OCI-LY7 (cell line): ENCODE data around the gene NSMCE3. TPM values are rescaled to one million over a fixed set of nuclear protein-coding genes. Genes with fewer than 3 reads are reported as not detected.

Experiments
- BruUV-seq: library from RNA; stranded (reverse); fragments of 400-500 nt; replicated peaks from 2 replicates; lab custom pipeline; 2021; lab: Mats Ljungman, UMichigan
- CTCF ChIA-PET: fragments of 300-600 bp; sonication (Branson Sonifier 250); formaldehyde crosslinking; loops from one replicate; lab custom pipeline; 2022; ENCODE audit warnings: antibody characterized with exemption; ENCODE audit not compliant: unreplicated experiment; lab: Charles Lee
- POLR2A ChIA-PET: fragments of 300-600 bp; sonication (Branson Sonifier 250); formaldehyde crosslinking; loops from one replicate; lab custom pipeline; 2022; ENCODE audit warnings: antibody characterized with exemption; lab: Charles Lee
- DNase-seq: peaks from one replicate; pipeline ENCODE4 v3.0.0-alpha.2; 2015; ENCODE audit warnings: low spot score
- H2AFZ ChIP-seq: fragments of 200-600 bp; sonication (generic), shearing (Covaris generic); 2 replicates; pipeline ENCODE4 v1.6.1; 2014; ENCODE audit warnings: mild to moderate bottlenecking, antibody characterized with exemption, low read length, moderate library complexity
- H3K27ac ChIP-seq: fragments of 200-600 bp; sonication (generic); 2 replicates; pipeline ENCODE4 v1.5.1; 2014; ENCODE audit warnings: mixed run types, low read depth, mild to moderate bottlenecking, moderate library complexity, low read length, inconsistent platforms; ENCODE audit not compliant: poor library complexity, severe bottlenecking
- H3K36me3 ChIP-seq: fragments of 200-600 bp; sonication (generic); 2 replicates; pipeline ENCODE4 v1.6.1; 2014; ENCODE audit warnings: mild to moderate bottlenecking, antibody characterized with exemption, low read length, moderate library complexity, mixed read lengths; ENCODE audit not compliant: insufficient read depth
- H3K4me1 ChIP-seq: fragments of 200-600 bp; sonication (generic); 2 replicates; pipeline ENCODE4 v1.5.1; 2014; ENCODE audit warnings: mild to moderate bottlenecking, low read length; ENCODE audit not compliant: insufficient read depth, poor library complexity, severe bottlenecking
- H3K4me2 ChIP-seq: fragments of 200-600 bp; sonication (generic); 2 replicates; pipeline ENCODE4 v1.6.1; 2014; ENCODE audit warnings: mild to moderate bottlenecking, low read length
- H3K4me3 ChIP-seq: fragments of 200-600 bp; sonication (generic); 2 replicates; pipeline ENCODE4 v1.5.1; 2014; ENCODE audit warnings: mild to moderate bottlenecking, low read depth, low read length; ENCODE audit not compliant: poor library complexity, severe bottlenecking
- H3K79me2 ChIP-seq: fragments of 200-600 bp; sonication (generic); 2 replicates; pipeline ENCODE4 v1.6.1; 2016; ENCODE audit warnings: low read depth, mild to moderate bottlenecking, low read length, moderate library complexity, mixed read lengths; ENCODE audit not compliant: insufficient read depth
- H3K9me2 ChIP-seq: fragments of 200-600 bp; sonication (generic); 2 replicates; pipeline ENCODE4 v1.6.1; 2016; ENCODE audit warnings: mild to moderate bottlenecking, low read length, mixed read lengths; ENCODE audit not compliant: insufficient read depth
- H3K9me3 ChIP-seq: fragments of 200-600 bp; sonication (generic); 2 replicates; pipeline ENCODE4 v1.6.1; 2014; ENCODE audit warnings: mild to moderate bottlenecking, mixed run types, low read length, mixed read lengths
- H4K20me1 ChIP-seq: fragments of 200-600 bp; sonication (generic); 2 replicates; pipeline ENCODE4 v1.6.1; 2014; ENCODE audit warnings: mild to moderate bottlenecking, antibody characterized with exemption, low read length, moderate library complexity, mixed read lengths; ENCODE audit not compliant: insufficient read depth
- EZH2phosphoT487 ChIP-seq: fragments of 200-600 bp; sonication (generic); IDR thresholded peaks from 2 replicates; pipeline ENCODE4 v1.6.1; 2018; ENCODE audit warnings: low read depth, borderline replicate concordance, mild to moderate bottlenecking, mixed run types, antibody characterized with exemption, low read length, moderate library complexity, mixed read lengths
- intact Hi-C: fragments of 100-400 bp; cut with micrococcal nuclease; formaldehyde crosslinking; loops from one replicate; pipeline ENCODE4 v1.10.0; 2022; ENCODE audit not compliant: unreplicated experiment
- total RNA-seq, 2 experiments: library from RNA; depleted of rRNA in 1 of 2; stranded (reverse); fragments of >200 nt in 1 of 2; shearing (Covaris generic) in 1 of 2; gene quantifications; 2 replicates each; pipeline ENCODE4 v1.2.3, GENCODE V29; 2014 to 2022
- TF ChIP-seq, protein P1 (sequence below): fragments of 200-600 bp; sonication (generic); conservative IDR thresholded peaks from 2 replicates; pipeline ENCODE4 v1.5.1; 2014; ENCODE audit warnings: mild to moderate bottlenecking, antibody characterized with exemption, low read length, moderate library complexity, mixed read lengths

The NSMCE3 gene
- total RNA-seq, 2 experiments from 2014 or later = 18.6 to 29.4 TPM

DNA sequence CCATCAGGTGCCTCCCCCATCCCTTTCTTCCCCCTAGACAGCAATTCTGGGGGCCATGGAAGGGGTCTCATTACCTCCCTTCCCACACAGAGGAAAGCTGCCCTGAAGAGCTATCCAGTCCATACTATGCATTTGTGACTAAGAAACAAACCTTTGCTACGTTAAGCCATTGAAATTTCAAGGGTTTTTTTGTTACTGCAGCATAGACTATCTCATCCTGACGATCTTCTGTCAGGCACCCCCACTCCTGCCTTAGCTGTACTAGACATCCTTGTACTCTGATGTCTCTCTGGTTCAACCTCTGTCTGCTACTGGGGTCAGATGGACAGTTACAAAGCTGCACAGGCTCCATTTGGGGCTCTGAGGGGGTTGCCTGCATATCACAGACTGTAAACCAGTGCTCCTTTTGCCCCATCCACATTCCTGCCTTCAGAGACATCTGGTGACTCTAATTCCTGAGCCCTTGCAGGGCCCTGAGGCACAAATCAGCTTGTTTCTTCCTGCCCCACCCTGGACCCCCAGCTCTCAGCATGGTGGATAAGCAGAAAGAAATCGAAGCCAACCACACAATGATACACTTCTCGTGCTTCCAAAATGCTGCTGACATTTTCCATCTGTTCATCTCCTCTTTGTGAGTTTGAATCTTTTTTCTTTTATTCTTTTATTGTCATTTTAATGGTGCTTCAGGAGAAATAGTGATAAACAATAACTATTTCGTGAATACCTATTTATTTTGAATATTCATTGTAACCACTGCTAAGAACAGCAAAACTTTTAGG, 21.6 kb upstream of the NSMCE3 start:
- intact Hi-C loops = no loop called here
- TF ChIP-seq EZH2phosphoT487 = no peak
- TF ChIP-seq, protein P1, sequence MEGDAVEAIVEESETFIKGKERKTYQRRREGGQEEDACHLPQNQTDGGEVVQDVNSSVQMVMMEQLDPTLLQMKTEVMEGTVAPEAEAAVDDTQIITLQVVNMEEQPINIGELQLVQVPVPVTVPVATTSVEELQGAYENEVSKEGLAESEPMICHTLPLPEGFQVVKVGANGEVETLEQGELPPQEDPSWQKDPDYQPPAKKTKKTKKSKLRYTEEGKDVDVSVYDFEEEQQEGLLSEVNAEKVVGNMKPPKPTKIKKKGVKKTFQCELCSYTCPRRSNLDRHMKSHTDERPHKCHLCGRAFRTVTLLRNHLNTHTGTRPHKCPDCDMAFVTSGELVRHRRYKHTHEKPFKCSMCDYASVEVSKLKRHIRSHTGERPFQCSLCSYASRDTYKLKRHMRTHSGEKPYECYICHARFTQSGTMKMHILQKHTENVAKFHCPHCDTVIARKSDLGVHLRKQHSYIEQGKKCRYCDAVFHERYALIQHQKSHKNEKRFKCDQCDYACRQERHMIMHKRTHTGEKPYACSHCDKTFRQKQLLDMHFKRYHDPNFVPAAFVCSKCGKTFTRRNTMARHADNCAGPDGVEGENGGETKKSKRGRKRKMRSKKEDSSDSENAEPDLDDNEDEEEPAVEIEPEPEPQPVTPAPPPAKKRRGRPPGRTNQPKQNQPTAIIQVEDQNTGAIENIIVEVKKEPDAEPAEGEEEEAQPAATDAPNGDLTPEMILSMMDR = no peak
- no peaks in the 10 kb centered on the region for H3K79me2 ChIP-seq
- ChIA-PET CTCF (no interaction called here), POLR2A (no interaction called here)
- no peaks in the 10 kb centered on the region for H3K9me3 ChIP-seq
- no TSS peak for BruUV-seq
- no peaks in the 10 kb centered on the region for H3K36me3 ChIP-seq
- no peaks in the 10 kb centered on the region for H3K9me2 ChIP-seq
- no peak overlapping the region for H2AFZ ChIP-seq
- H3K27ac ChIP-seq = no peak overlapping the region
- H3K4me2 ChIP-seq = no peak overlapping the region
- no peak overlapping the region for H3K4me3 ChIP-seq
- no peak for DNase-seq
- no peaks in the 10 kb centered on the region for H4K20me1 ChIP-seq
- no peaks in the 10 kb centered on the region for H3K4me1 ChIP-seq

DNA sequence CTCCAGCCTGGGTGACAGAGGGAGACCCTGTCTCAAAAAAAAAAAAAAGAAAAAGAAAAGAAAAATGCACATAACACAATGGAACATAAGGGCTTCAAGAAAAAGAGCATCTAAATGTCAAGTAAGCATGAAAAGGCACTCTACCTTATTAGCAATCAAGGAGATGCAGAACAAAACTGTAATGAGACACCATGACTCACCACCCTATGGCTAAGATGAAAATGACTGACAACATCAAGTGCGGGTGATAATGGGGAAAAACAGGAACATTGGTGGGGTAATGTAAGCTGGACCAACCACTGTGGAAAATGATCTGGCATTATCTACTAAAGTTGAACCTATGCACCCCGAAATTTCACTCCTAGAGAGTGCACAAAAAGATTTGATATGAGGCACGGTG, 19.6 kb upstream of the NSMCE3 start:
- no peaks in the 10 kb centered on the region for H3K9me2 ChIP-seq
- no peak overlapping the region for H3K27ac ChIP-seq
- ChIA-PET POLR2A (interaction anchor here (0.6 kb wide), 1 partner anchor 9 kb away, joined by 3 read pairs; no protein-coding TSS in a partner anchor), CTCF (no interaction called here)
- no peaks in the 10 kb centered on the region for H3K36me3 ChIP-seq
- no peaks in the 10 kb centered on the region for H3K4me1 ChIP-seq
- no peak overlapping the region for H3K4me3 ChIP-seq
- TF ChIP-seq, protein P1 = no peak
- TF ChIP-seq EZH2phosphoT487 = no peak
- no peaks in the 10 kb centered on the region for H3K9me3 ChIP-seq
- no peak for DNase-seq
- no peaks in the 10 kb centered on the region for H3K79me2 ChIP-seq
- no peak overlapping the region for H3K4me2 ChIP-seq
- intact Hi-C loops = no loop called here
- no peaks in the 10 kb centered on the region for H4K20me1 ChIP-seq
- BruUV-seq = no TSS peak
- H2AFZ ChIP-seq = no peak overlapping the region

DNA sequence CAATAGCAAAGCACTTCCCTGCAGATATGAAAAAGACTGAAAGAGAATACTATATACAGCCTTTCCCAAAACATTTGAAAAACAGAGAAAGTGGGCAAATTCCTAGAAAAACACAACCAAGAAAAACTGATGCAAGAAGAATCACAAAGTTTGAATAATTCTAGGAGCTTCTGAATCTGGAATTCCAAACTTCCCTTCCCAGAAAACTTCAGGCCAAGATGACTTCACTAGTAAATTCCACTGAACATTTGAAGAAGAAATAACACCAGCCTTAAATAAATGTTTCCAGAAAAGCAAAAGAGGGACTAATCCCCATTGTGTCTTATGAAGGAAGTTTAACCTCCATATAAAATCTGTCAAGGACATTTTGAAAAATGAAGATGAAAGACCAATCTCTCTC, 15.8 kb upstream of the NSMCE3 start:
- Histone ChIP-seq H3K9me3 (no peaks in the 10 kb centered on the region; the same call in 1 of the 2 replicates), H3K9me2 (no peaks in the 10 kb centered on the region), H3K79me2 (no peaks in the 10 kb centered on the region), H3K4me2 (no peak overlapping the region), H2AFZ (no peak overlapping the region), H3K4me1 (no peaks in the 10 kb centered on the region), H3K4me3 (no peak overlapping the region), H3K36me3 (no peaks in the 10 kb centered on the region), H4K20me1 (no peaks in the 10 kb centered on the region), H3K27ac (no peak overlapping the region)
- TF ChIP-seq, protein P1 = no peak
- TF ChIP-seq EZH2phosphoT487 = no peak
- intact Hi-C loops = no loop called here
- ChIA-PET POLR2A (no interaction called here), CTCF (no interaction called here)
- BruUV-seq = no TSS peak
- no peak for DNase-seq
